Liver (tissue), 3 donors: ENCODE data around the gene ASPSCR1.
"Not testable (repeated sequence)": the region's sequence is repeated elsewhere in the genome, so short reads cannot be mapped to it uniquely, and the experiment has no call there.

Experiments
- JUND ChIP-seq, 2 donors: IDR thresholded peaks; 2 replicates each; pipeline ENCODE4 v1.6.1; 2016; ENCODE audit warnings: antibody characterized with exemption in 2 of 2
- TF ChIP-seq, protein P1 (sequence below): fragments of 150-350 bp; IDR thresholded peaks from 2 replicates; pipeline ENCODE4 v1.5.1; 2017; ENCODE audit warnings: improper control_type of control experiment, low read depth, low read length; ENCODE audit not compliant: missing input control
- donor health status: healthy.
- donor health status: healthy.

DNA sequence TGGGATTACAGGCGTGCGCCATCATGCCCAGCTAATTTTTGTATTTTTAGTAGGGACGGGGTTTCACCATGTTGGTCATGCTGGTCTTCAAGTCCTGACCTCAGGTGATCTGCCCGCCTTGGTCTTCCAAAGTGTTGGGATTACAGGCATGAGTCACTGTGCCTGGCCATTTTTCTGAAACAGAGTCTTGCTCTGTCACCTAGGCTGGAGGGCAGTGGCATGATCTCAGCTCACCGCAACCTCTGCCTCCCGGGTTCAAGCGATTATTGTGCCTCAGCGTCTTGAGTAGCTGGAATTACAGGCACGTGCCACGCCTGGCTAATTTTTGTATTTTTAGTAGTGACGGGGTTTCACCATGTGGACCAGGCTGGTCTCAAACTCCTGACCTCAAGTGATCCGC is 4.1 kb downstream of the ASPSCR1 start:
- not testable (repeated sequence) for TF ChIP-seq JUND (IDR thresholded peaks at IDR 0.05)
- TF ChIP-seq, protein P1, sequence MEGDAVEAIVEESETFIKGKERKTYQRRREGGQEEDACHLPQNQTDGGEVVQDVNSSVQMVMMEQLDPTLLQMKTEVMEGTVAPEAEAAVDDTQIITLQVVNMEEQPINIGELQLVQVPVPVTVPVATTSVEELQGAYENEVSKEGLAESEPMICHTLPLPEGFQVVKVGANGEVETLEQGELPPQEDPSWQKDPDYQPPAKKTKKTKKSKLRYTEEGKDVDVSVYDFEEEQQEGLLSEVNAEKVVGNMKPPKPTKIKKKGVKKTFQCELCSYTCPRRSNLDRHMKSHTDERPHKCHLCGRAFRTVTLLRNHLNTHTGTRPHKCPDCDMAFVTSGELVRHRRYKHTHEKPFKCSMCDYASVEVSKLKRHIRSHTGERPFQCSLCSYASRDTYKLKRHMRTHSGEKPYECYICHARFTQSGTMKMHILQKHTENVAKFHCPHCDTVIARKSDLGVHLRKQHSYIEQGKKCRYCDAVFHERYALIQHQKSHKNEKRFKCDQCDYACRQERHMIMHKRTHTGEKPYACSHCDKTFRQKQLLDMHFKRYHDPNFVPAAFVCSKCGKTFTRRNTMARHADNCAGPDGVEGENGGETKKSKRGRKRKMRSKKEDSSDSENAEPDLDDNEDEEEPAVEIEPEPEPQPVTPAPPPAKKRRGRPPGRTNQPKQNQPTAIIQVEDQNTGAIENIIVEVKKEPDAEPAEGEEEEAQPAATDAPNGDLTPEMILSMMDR = not testable (repeated sequence)
